ENCODE measurements around the gene TESK2. TPM values are rescaled to one million over a fixed set of nuclear protein-coding genes. Genes with fewer than 3 reads are reported as not detected.

TESK2 gene
- total RNA-seq, 3 donors from 2014 or later (not counting 1 experiment from before 2014, with no cell fraction given), result 5.1 to 7.4 (median 6.0) TPM

- DNase-seq (no peak), ATAC-seq (no peak)
- H3K27me3 ChIP-seq (ENCODE audit: control insufficient read depth, insufficient read depth, low read length), result no peaks in the 10 kb centered on the region
These were observed 159.3 kb downstream of the TESK2 start for GRCh38 chr1:45331436-45332345.

DNA sequence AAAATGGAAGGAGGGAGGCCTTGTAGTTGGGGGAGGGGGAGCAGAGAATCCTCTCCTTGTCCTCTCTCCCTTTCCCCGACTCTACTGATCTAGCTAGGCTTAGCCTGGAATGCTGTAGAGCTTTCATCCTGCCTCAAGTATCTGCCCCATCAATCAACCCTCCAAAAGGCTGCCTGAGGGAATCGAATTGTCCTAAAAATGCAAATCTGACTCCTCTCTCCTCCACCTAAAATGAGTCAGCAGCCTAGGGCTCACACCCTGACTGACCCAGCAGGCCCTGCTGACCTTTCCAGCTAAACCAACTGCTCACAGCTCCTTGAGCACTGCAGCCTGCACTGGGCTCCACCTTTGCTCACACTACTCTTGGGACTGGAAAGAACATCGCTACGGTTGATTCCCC is 161.5 kb downstream of the TESK2 start:
- H3K9me3 ChIP-seq (ENCODE audit: control insufficient read depth, insufficient read depth, low read length), result no peaks in the 10 kb centered on the region
- no peaks in the 10 kb centered on the region for H3K27me3 ChIP-seq (ENCODE audit: control insufficient read depth, insufficient read depth, low read length)
- peaks cover 26% of the 10 kb centered on the region for H3K36me3 ChIP-seq (ENCODE audit: control insufficient read depth, insufficient read depth, low read length)
- 85% methylated on average over 4 of the region's 4 CpGs for WGBS (ENCODE audit: insufficient coverage)
- Mint-ChIP-seq H3K4me1 (peaks cover 4% of the 10 kb centered on the region in 2 donors), H3K4me3 (no peak overlapping the region), H3K9me3 (no peaks in the 10 kb centered on the region), H3K27ac (no peak overlapping the region), H3K36me3 (no peaks in the 10 kb centered on the region), H3K27me3 (ENCODE audit: low read depth in 2 of 2) (no peaks in the 10 kb centered on the region)
- TF ChIP-seq, protein P1, sequence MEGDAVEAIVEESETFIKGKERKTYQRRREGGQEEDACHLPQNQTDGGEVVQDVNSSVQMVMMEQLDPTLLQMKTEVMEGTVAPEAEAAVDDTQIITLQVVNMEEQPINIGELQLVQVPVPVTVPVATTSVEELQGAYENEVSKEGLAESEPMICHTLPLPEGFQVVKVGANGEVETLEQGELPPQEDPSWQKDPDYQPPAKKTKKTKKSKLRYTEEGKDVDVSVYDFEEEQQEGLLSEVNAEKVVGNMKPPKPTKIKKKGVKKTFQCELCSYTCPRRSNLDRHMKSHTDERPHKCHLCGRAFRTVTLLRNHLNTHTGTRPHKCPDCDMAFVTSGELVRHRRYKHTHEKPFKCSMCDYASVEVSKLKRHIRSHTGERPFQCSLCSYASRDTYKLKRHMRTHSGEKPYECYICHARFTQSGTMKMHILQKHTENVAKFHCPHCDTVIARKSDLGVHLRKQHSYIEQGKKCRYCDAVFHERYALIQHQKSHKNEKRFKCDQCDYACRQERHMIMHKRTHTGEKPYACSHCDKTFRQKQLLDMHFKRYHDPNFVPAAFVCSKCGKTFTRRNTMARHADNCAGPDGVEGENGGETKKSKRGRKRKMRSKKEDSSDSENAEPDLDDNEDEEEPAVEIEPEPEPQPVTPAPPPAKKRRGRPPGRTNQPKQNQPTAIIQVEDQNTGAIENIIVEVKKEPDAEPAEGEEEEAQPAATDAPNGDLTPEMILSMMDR (IDR thresholded peaks at IDR 0.05), result no peak
- DNase-seq (no peak), ATAC-seq (no peak)
- no peak overlapping the region for H3K4me3 ChIP-seq (ENCODE audit: low read length)
- H3K4me1 ChIP-seq (ENCODE audit: control insufficient read depth, insufficient read depth, low read length), result peaks cover 21% of the 10 kb centered on the region
- H3K27ac ChIP-seq (ENCODE audit: low read length), result no peak overlapping the region
- intact Hi-C loops (cut with micrococcal nuclease), result no loop called here

More at GRCh38 chr1:45331436-45332345, 159.3 kb downstream of the TESK2 start:
- Histone ChIP-seq H3K4me3 (ENCODE audit: low read length) (no peak overlapping the region), H3K9me3 (ENCODE audit: control insufficient read depth, insufficient read depth, low read length) (no peaks in the 10 kb centered on the region), H3K36me3 (ENCODE audit: control insufficient read depth, insufficient read depth, low read length) (peaks cover 26% of the 10 kb centered on the region), H3K4me1 (ENCODE audit: control insufficient read depth, insufficient read depth, low read length) (peaks cover 15% of the 10 kb centered on the region), H3K27ac (ENCODE audit: low read length) (no peak overlapping the region)
- no peaks in the 10 kb centered on the region for H3K27me3 Mint-ChIP-seq (ENCODE audit: low read depth in 2 of 2)
- no peak overlapping the region for H3K4me3 Mint-ChIP-seq
- H3K9me3 Mint-ChIP-seq, result no peaks in the 10 kb centered on the region
- H3K36me3 Mint-ChIP-seq, result no peaks in the 10 kb centered on the region
- H3K27ac Mint-ChIP-seq, result no peak overlapping the region
- intact Hi-C loops (cut with micrococcal nuclease), result no loop called here
- TF ChIP-seq, protein P1 (IDR thresholded peaks at IDR 0.05), result no peak
- peaks cover 8 to 13% of the 10 kb centered on the region in 2 donors for H3K4me1 Mint-ChIP-seq
- WGBS (ENCODE audit: insufficient coverage), result 95% methylated on average over 18 of the region's 18 CpGs

DNA sequence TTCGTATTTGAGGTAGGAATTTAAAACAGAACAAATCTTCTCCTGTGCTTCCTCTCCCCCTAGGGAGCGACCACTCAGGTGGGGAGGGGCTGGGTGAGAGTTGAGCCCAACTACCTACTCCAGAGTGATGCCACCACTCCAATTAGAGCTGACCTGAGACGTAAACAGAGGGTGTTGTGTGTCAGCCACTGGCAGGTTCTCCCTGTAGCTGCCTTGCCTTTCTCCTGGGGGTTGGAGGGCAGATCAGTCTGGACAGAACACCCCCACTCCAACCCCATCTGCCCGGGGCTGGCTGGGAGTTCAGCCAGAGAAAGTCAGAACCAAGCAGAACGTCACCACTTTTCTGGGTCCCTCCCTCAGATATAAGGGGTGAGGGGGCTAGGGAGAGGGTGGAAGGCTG is 162.3 kb downstream of the TESK2 start:
- TF ChIP-seq, protein P1 (IDR thresholded peaks at IDR 0.05), result no peak
- Histone ChIP-seq H3K4me3 (ENCODE audit: low read length) (no peak overlapping the region), H3K27ac (ENCODE audit: low read length) (no peak overlapping the region), H3K4me1 (ENCODE audit: control insufficient read depth, insufficient read depth, low read length) (peaks cover 16% of the 10 kb centered on the region), H3K27me3 (ENCODE audit: control insufficient read depth, insufficient read depth, low read length) (no peaks in the 10 kb centered on the region), H3K9me3 (ENCODE audit: control insufficient read depth, insufficient read depth, low read length) (no peaks in the 10 kb centered on the region), H3K36me3 (ENCODE audit: control insufficient read depth, insufficient read depth, low read length) (peaks cover 23% of the 10 kb centered on the region)
- intact Hi-C loops (cut with micrococcal nuclease), result no loop called here
- no peak for ATAC-seq
- Mint-ChIP-seq H3K27me3 (ENCODE audit: low read depth in 2 of 2) (no peaks in the 10 kb centered on the region), H3K4me1 (no peaks in the 10 kb centered on the region), H3K27ac (no peak overlapping the region), H3K36me3 (no peaks in the 10 kb centered on the region), H3K4me3 (no peak overlapping the region), H3K9me3 (no peaks in the 10 kb centered on the region)
- DNase-seq, result no peak
- WGBS (ENCODE audit: insufficient coverage), result 92% methylated on average over 2 of the region's 5 CpGs
